Measurements from ENCODE around the gene RB1. TPM values are rescaled to one million over a fixed set of nuclear protein-coding genes. Genes with fewer than 3 reads are reported as not detected.

Gene RB1
- total and polyA plus RNA-seq, 2 donors (not counting 1 experiment from before 2014, with no cell fraction given), result 24.0 to 70.4 TPM

DNA sequence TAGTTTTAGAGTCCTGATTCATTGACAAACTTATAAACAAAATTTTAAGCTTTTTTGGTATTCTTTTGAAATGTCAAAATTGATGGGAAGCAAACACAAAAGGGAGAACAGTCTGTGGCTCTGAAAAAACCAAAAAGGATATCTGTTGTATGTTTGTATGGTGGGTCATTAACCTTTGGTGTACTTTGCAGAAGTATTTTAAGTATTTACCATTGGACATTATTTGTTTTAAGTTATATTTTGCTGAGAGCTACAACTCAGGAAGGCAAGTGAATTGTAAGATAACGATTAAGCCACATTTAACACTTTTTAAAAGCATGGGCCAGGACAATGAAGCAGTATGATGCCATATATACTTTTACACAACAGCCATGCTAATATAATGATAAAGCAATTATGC, 94.2 kb downstream of the RB1 start:
- DNase-seq (no peak), ATAC-seq (ENCODE audit: low read depth) (no peak)
- H3K36me3 ChIP-seq (replicated peaks in 1 of 2; ENCODE audit: control extremely low read depth in 1 of 2, control insufficient read depth in 1 of 2, extremely low read depth in 1 of 2, insufficient read depth in 2 of 2, low read length in 1 of 2), result peaks cover 13 to 25% of the 10 kb centered on the region in 2 experiments
- H3K9me3 ChIP-seq (ENCODE audit: control extremely low read depth in 1 of 3, control insufficient read depth in 2 of 3, insufficient read depth in 1 of 3, low read length in 2 of 3), result peaks cover 0 to 6% (median under 1%) of the 10 kb centered on the region in 3 donors
- CTCF ChIA-PET, result interaction anchor here (1.2 to 2.5 kb wide), 2 partner anchors 76 to 182 kb away, joined by 4 to 14 read pairs; no protein-coding TSS in a partner anchor
- Mint-ChIP-seq H3K4me1 (peaks cover 10% of the 10 kb centered on the region), H3K9me3 (ENCODE audit: insufficient read depth) (peaks cover 2% of the 10 kb centered on the region), H3K27ac (no peak overlapping the region), H3K27me3 (no peaks in the 10 kb centered on the region), H3K4me3 (no peak overlapping the region)
- TF ChIP-seq, protein P1, sequence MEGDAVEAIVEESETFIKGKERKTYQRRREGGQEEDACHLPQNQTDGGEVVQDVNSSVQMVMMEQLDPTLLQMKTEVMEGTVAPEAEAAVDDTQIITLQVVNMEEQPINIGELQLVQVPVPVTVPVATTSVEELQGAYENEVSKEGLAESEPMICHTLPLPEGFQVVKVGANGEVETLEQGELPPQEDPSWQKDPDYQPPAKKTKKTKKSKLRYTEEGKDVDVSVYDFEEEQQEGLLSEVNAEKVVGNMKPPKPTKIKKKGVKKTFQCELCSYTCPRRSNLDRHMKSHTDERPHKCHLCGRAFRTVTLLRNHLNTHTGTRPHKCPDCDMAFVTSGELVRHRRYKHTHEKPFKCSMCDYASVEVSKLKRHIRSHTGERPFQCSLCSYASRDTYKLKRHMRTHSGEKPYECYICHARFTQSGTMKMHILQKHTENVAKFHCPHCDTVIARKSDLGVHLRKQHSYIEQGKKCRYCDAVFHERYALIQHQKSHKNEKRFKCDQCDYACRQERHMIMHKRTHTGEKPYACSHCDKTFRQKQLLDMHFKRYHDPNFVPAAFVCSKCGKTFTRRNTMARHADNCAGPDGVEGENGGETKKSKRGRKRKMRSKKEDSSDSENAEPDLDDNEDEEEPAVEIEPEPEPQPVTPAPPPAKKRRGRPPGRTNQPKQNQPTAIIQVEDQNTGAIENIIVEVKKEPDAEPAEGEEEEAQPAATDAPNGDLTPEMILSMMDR (IDR thresholded peaks at IDR 0.05), result no peak
- TF ChIP-seq EZH2 (IDR thresholded peaks at IDR 0.05; ENCODE audit: borderline replicate concordance, insufficient read depth, low read depth, low read length, poor library complexity, severe bottlenecking), result no peak
- POLR2A ChIA-PET, result no interaction called here
- H3K4me1 ChIP-seq (ENCODE audit: control insufficient read depth in 2 of 2, insufficient read depth in 2 of 2, low read length in 2 of 2), result no peaks in the 10 kb centered on the region
- peaks cover 5% of the 10 kb centered on the region for H4K20me1 ChIP-seq (ENCODE audit: control insufficient read depth, insufficient read depth, low read length, poor library complexity, severe bottlenecking)
- H3K9ac ChIP-seq (ENCODE audit: low read length), result no peak overlapping the region
- intact Hi-C loops (cut with micrococcal nuclease), result no loop called here
- no peak overlapping the region for H3K4me2 ChIP-seq (replicated peaks; ENCODE audit: low read depth, low read length, poor library complexity, severe bottlenecking)
- H3K27ac ChIP-seq (ENCODE audit: low read length in 2 of 2), result no peak overlapping the region
- no peak overlapping the region for H3K4me3 ChIP-seq (ENCODE audit: control extremely low read depth in 1 of 5, extremely low read depth in 1 of 5, insufficient read depth in 1 of 5, low read depth in 2 of 5, low read length in 4 of 5)
- no peaks in the 10 kb centered on the region for H3K27me3 ChIP-seq (replicated peaks in 1 of 4; ENCODE audit: control extremely low read depth in 1 of 4, control insufficient read depth in 3 of 4, insufficient read depth in 4 of 4, low read length in 3 of 4)
- H3K79me2 ChIP-seq (ENCODE audit: control insufficient read depth, insufficient read depth, low read length), result no peaks in the 10 kb centered on the region
- WGBS (ENCODE audit: insufficient coverage), result no CpG with 5 or more reads among the region's 1 CpG
- no peak overlapping the region for H2AFZ ChIP-seq (ENCODE audit: insufficient read depth, low read depth, low read length, poor library complexity, severe bottlenecking)

DNA sequence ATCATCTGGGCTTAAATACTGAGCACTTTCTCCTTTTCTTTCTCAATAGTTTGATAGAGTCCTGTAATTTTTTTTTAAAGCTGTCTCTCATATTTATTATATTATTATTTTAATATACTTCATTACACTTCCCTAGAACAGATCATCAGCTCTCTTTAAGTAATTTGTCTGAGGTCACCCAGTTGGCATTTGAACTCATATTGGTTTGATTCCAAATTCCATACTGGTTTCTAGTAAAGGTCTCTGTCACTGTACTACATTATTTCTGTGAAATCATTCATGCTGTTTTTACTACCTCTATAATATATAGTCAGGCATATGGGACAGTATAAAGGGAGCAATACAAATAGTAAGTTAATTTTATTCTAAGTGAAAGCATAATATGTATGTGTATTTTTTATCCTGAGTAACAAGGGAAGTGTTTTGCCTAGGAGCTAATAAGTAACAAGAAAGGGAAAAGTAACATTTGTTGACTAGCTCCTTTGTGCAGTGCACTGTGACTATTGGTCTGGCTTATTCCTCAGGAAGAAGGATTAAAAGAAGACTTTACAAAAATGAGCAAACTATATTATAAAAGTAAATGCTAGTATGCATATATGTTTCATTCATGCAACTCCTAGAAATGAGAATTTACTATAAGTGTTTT, 95.0 kb downstream of the RB1 start:
- CTCF ChIA-PET, result interaction anchor here (0.5 to 2.5 kb wide), 3 partner anchors 75 to 181 kb away, joined by 4 to 14 read pairs (median 7); no protein-coding TSS in a partner anchor
- POLR2A ChIA-PET, result no interaction called here
- Histone ChIP-seq H3K9me3 (ENCODE audit: control extremely low read depth in 1 of 3, control insufficient read depth in 2 of 3, insufficient read depth in 1 of 3, low read length in 2 of 3) (peaks cover 0 to 6% (median 0%) of the 10 kb centered on the region in 3 donors), H3K79me2 (ENCODE audit: control insufficient read depth, insufficient read depth, low read length) (no peaks in the 10 kb centered on the region), H3K4me1 (ENCODE audit: control insufficient read depth in 2 of 2, insufficient read depth in 2 of 2, low read length in 2 of 2) (no peaks in the 10 kb centered on the region), H3K9ac (ENCODE audit: low read length) (no peak overlapping the region), H4K20me1 (ENCODE audit: control insufficient read depth, insufficient read depth, low read length, poor library complexity, severe bottlenecking) (no peaks in the 10 kb centered on the region), H3K27ac (ENCODE audit: low read length in 2 of 2) (no peak overlapping the region), H3K4me3 (ENCODE audit: control extremely low read depth in 1 of 5, extremely low read depth in 1 of 5, insufficient read depth in 1 of 5, low read depth in 2 of 5, low read length in 4 of 5) (no peak overlapping the region), H3K27me3 (replicated peaks in 1 of 4; ENCODE audit: control extremely low read depth in 1 of 4, control insufficient read depth in 3 of 4, insufficient read depth in 4 of 4, low read length in 3 of 4) (no peaks in the 10 kb centered on the region), H3K4me2 (replicated peaks; ENCODE audit: low read depth, low read length, poor library complexity, severe bottlenecking) (no peak overlapping the region), H3K36me3 (replicated peaks in 1 of 2; ENCODE audit: control extremely low read depth in 1 of 2, control insufficient read depth in 1 of 2, extremely low read depth in 1 of 2, insufficient read depth in 2 of 2, low read length in 1 of 2) (peaks cover 7 to 18% of the 10 kb centered on the region in 2 experiments), H2AFZ (ENCODE audit: insufficient read depth, low read depth, low read length, poor library complexity, severe bottlenecking) (no peak overlapping the region)
- TF ChIP-seq, protein P1 (IDR thresholded peaks at IDR 0.05), result no peak
- H3K27me3 Mint-ChIP-seq, result no peaks in the 10 kb centered on the region
- DNase-seq (no peak), ATAC-seq (ENCODE audit: low read depth) (no peak)
- peaks cover 2% of the 10 kb centered on the region for H3K9me3 Mint-ChIP-seq (ENCODE audit: insufficient read depth)
- no peak overlapping the region for H3K27ac Mint-ChIP-seq
- no peak overlapping the region for H3K4me3 Mint-ChIP-seq
- intact Hi-C loops (cut with micrococcal nuclease), result no loop called here
- peaks cover 10% of the 10 kb centered on the region for H3K4me1 Mint-ChIP-seq

All from B cell (primary cell).